ENCODE results near the gene ZDHHC18. TPM values are rescaled to one million over a fixed set of nuclear protein-coding genes. Genes with fewer than 3 reads are reported as not detected.

The ZDHHC18 gene
- total RNA-seq, 1 experiment from 2014 or later = 33.1 TPM

GRCh38 chr1:26791148-26791547, 35.3 kb upstream of the ZDHHC18 start:
- Histone ChIP-seq H3K14ac (ENCODE audit: insufficient read depth, low read length) (no peak overlapping the region), H3K4ac (ENCODE audit: low read depth, low read length) (no peak overlapping the region), H2BK20ac (ENCODE audit: low read depth, low read length, poor library complexity, severe bottlenecking) (no peak overlapping the region), H3K27me3 (ENCODE audit: insufficient read depth, low read length) (no peaks in the 10 kb centered on the region), H2AK5ac (ENCODE audit: insufficient read length, low read length) (no peak overlapping the region), H3K56ac (ENCODE audit: insufficient read length, low read depth, low read length) (no peak overlapping the region), H2BK12ac (ENCODE audit: insufficient read length, low read depth, low read length) (no peak overlapping the region), H3K18ac (ENCODE audit: insufficient read length, low read depth, low read length) (no peak overlapping the region), H4K20me1 (ENCODE audit: control insufficient read depth, insufficient read depth, insufficient read length) (no peaks in the 10 kb centered on the region), H3K79me1 (ENCODE audit: insufficient read depth, low read depth, low read length, poor library complexity, severe bottlenecking) (no peaks in the 10 kb centered on the region), H3K27ac (ENCODE audit: insufficient read length, low read depth, low read length) (no peak overlapping the region), H2BK5ac (ENCODE audit: insufficient read length, low read length) (no peak overlapping the region), H3K23me2 (ENCODE audit: insufficient read length, low read depth, low read length, poor library complexity, severe bottlenecking) (peaks cover 10% of the 10 kb centered on the region), H3T11ph (ENCODE audit: low read length) (no peak overlapping the region), H3K4me1 (ENCODE audit: insufficient read depth, low read length) (peaks cover 3% of the 10 kb centered on the region; the same call in 1 of the 2 replicates), H3K9ac (ENCODE audit: extremely low read depth, insufficient read length, low read length) (no peak overlapping the region), H2BK120ac (ENCODE audit: low read depth, low read length, poor library complexity, severe bottlenecking) (no peak overlapping the region), H4K91ac (ENCODE audit: insufficient read length, low read depth, low read length) (no peak overlapping the region), H3K4me2 (ENCODE audit: insufficient read depth, insufficient read length, low read length) (no peak overlapping the region), H2BK15ac (ENCODE audit: low read depth, low read length) (no peak overlapping the region), H4K8ac (replicated peaks; ENCODE audit: insufficient read length, low read depth, low read length) (no peak overlapping the region), H4K5ac (ENCODE audit: insufficient read length, low read depth, low read length) (no peak overlapping the region), H3K23ac (ENCODE audit: insufficient read length, low read depth, low read length) (no peak overlapping the region), H3K79me2 (ENCODE audit: insufficient read depth, low read length) (no peaks in the 10 kb centered on the region; the same call in 1 of the 2 replicates), H3K9me3 (ENCODE audit: control insufficient read depth, low read depth, low read length) (no peaks in the 10 kb centered on the region), H2AFZ (ENCODE audit: low read length) (no peak overlapping the region)
- TF ChIP-seq, protein P1, sequence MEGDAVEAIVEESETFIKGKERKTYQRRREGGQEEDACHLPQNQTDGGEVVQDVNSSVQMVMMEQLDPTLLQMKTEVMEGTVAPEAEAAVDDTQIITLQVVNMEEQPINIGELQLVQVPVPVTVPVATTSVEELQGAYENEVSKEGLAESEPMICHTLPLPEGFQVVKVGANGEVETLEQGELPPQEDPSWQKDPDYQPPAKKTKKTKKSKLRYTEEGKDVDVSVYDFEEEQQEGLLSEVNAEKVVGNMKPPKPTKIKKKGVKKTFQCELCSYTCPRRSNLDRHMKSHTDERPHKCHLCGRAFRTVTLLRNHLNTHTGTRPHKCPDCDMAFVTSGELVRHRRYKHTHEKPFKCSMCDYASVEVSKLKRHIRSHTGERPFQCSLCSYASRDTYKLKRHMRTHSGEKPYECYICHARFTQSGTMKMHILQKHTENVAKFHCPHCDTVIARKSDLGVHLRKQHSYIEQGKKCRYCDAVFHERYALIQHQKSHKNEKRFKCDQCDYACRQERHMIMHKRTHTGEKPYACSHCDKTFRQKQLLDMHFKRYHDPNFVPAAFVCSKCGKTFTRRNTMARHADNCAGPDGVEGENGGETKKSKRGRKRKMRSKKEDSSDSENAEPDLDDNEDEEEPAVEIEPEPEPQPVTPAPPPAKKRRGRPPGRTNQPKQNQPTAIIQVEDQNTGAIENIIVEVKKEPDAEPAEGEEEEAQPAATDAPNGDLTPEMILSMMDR (conservative IDR thresholded peaks at IDR 0.05) = no peak
- H3K27ac Mint-ChIP-seq = no peak overlapping the region
- H3K4me1 Mint-ChIP-seq = peaks cover 21 to 25% of the 10 kb centered on the region in 2 experiments
- DNase-seq = no peak
- peaks cover 9 to 19% (median 19%) of the 10 kb centered on the region in 3 experiments; a peak in 6 of 7 replicates for H3K36me3 Mint-ChIP-seq (ENCODE audit: insufficient read depth in 1 of 3, low read depth in 3 of 3)
- H3K9me3 Mint-ChIP-seq = no peaks in the 10 kb centered on the region
- H3K27me3 Mint-ChIP-seq (ENCODE audit: low read depth) = no peaks in the 10 kb centered on the region; the same call in 1 of the 2 replicates
- no peak overlapping the region for H3K4me3 Mint-ChIP-seq
- no CpG with 5 or more reads among the region's 6 CpGs for WGBS (ENCODE audit: extremely low coverage, insufficient read length, low lambda C conversion rate)
